HG02852 (cell line): ENCODE measurements around the gene ABCC10.
"Not testable (repeated sequence)": the region's sequence is repeated elsewhere in the genome, so short reads cannot be mapped to it uniquely, and the experiment has no call there.

Source experiments
- ATAC-seq: cut with Tn5 transposase; IDR thresholded peaks from one replicate; pipeline ENCODE4 v1.9.1; 2021; ENCODE audit warnings: mild to moderate bottlenecking, moderate library complexity; ENCODE audit not compliant: unreplicated experiment

Gene ABCC10

GRCh38 chr6:43444582-43444981 is 17.2 kb downstream of the ABCC10 start:
- ATAC-seq: no peak

GRCh38 chr6:43445576-43445975 is 18.2 kb downstream of the ABCC10 start:
- no peak for ATAC-seq

DNA sequence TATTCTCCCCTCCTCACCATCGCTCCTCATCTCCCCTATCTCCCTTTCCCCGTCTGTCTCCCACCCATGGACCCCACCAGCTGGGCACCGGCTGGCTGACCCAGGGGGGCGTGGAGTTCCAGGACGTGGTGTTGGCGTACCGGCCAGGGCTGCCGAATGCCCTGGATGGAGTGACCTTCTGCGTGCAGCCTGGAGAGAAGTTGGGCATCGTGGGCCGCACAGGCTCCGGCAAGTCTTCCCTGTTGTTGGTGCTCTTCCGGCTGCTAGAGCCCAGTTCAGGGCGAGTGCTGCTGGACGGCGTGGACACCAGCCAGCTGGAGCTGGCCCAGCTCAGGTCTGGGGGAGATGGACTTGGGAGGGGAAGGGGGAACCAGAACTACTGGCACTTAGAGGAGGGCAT is 20.3 kb downstream of the ABCC10 start:
- ATAC-seq: no peak

- ATAC-seq: no peak
These were observed 21.6 kb downstream of the ABCC10 start for GRCh38 chr6:43448916-43449315.

GRCh38 chr6:43450699-43451131 is 23.4 kb downstream of the ABCC10 start:
- ATAC-seq: no peak

- no peak for ATAC-seq
These were observed 24.0 kb downstream of the ABCC10 start for GRCh38 chr6:43451348-43451747.

DNA sequence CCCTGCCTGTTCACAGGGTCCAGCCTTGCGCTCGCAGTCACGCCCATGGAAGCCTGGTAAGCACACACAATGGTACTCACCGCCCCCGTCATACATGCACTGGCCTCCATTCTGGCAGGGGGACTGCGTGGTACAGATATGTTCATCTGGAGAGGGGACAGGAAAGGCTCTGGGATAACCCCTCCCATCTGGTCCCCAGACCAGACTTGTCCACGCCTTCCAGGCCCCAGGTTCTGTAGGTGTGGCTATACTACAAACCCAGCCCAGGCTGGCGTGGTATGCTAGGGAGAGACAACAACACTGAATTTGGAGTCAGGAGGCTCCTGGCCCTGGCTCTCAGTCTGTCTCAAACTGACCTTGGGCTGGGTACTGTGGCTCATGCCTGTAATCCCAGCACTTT is 24.6 kb downstream of the ABCC10 start:
- ATAC-seq: no peak

GRCh38 chr6:43452896-43453295 is 25.6 kb downstream of the ABCC10 start:
- ATAC-seq: no peak

- no peak for ATAC-seq
These were observed 26.5 kb downstream of the ABCC10 start for GRCh38 chr6:43453831-43454230.

- ATAC-seq: no peak
These were observed 27.0 kb downstream of the ABCC10 start for GRCh38 chr6:43454290-43454695.

GRCh38 chr6:43454696-43455530 is 27.6 kb downstream of the ABCC10 start:
- no peak for ATAC-seq

- no peak for ATAC-seq
These were observed 28.4 kb downstream of the ABCC10 start, which contains the start of gene DLK2 for GRCh38 chr6:43455531-43456428. Gene DLK2 (minus strand): TSS chr6:43455548. CDS start chr6:43454825, 723 bp downstream.

GRCh38 chr6:43457643-43458042 is 30.3 kb downstream of the ABCC10 start:
- no peak for ATAC-seq

GRCh38 chr6:43458154-43458553 is 30.8 kb downstream of the ABCC10 start:
- ATAC-seq: not testable (repeated sequence)

DNA sequence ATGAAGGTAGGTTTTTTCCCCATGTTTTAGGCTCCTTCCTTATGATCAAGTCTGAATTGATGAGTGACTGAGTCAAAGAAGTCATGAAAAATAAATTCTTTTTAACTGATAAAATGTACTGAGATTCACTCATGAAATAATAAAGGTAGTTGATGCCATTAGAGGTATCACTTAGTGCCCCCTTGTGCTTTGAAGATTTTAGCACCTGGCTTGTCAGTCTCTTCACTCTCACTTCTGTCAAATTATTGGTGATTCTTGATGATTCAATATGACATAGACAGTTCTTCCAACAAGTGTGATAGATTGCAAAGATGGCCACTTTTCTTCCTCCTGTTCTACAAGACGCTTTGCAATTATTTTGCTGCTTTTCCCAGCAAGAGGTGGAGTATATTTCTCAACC is 32.2 kb downstream of the ABCC10 start:
- no peak for ATAC-seq

DNA sequence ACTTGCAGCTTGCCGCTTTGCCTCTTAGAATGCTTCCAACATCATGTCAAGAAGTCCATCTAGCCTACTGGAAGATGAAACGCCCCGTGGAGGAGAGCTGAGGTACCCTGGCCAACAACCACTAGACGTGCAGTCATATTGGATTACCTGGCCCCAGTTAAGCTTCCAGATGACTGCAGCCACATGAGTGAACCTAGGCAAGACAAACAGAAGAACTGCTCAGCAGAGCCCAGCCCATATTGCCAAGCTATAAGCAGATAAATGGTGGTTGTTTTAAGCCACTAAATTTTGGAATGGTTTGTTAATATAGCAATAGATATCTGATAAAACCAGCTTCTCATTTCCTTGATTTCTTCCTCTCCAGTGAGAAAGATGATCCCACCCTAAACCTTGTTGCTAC is 32.7 kb downstream of the ABCC10 start:
- ATAC-seq: no peak

GRCh38 chr6:43461936-43462335 is 34.6 kb downstream of the ABCC10 start:
- ATAC-seq: no peak

DNA sequence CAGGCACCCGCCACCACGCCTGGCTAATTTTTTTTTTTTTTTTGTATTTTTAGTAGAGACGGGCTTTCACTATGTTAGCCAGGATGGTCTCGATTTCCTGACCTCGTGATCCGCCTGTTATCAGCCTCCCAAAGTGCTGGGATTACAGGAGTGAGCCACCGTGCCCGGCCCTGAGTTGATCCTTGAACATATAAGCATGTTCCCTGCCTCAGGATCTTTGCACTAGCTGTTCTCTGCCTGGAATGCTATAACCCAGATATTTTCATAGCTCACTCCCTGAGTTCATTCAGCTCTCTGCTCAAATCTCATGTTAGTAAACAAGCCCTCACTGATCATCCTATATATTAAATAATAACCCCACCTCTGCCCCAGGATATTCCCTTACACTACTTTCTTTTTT is 37.0 kb downstream of the ABCC10 start:
- no peak for ATAC-seq

DNA sequence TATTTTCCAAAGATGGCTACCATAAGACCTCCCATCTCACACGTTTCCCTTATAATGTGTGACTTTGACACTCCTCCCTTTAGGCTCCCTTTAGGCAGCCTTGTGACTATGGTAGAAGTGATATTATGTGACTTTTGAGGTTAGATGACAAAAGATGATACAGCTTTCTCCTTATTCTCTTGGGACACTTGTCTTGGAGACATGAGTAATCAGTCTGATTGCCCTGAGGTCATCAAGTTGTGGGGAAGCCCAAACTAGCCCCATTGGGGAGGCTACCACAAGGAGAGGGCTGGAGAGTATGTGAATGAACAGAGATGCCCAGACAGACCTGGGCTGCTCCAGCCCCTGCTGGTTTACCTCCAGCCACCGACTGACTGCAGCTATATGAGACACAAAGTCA is 38.6 kb downstream of the ABCC10 start:
- no peak for ATAC-seq

DNA sequence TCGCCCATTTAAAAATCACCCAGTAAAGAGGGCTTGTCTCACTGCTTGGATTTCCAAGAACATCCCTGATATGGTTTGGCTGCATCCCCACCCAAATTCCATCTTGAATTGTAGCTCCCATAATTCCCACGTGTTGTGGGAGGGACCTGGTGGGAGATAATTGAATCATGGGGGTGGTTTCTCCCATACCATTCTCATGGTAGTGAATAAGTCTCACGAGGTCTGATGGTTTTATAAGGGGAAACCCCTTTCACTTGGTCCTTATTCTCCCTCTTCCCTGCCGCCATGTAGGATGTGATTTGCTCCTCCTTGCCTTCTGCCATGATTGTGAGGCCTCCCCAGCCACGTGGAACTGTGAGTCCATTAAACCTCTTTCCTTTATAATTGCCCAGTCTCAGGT is 39.9 kb downstream of the ABCC10 start:
- ATAC-seq: not testable (repeated sequence)

GRCh38 chr6:43467752-43468151 is 40.4 kb downstream of the ABCC10 start:
- ATAC-seq: no peak

DNA sequence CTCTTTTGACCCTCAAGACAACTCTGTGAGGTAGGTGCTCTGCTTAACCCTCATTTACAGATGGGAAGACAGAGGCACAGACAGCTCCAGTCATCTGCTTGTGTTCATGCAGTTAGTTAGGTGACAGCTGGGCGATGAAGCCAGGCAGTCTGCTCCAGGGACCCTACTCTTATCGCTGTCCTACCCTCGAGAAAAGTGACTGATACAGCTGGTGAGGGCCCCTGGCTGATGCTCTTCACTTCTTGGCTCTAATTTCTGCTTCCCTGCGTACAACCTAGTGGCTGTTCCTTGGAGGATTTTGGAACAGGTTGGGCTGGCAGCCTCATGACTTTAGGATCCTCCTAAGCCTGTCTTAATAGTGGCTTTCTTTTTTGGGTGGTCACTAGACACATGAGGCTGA is 40.9 kb downstream of the ABCC10 start:
- ATAC-seq: no peak
